Right lobe of liver (tissue), 4 donors: ENCODE data around the gene YTHDF1.

Experiments
- CTCF ChIP-seq, 4 donors: fragments of 200-600 bp in 3 of 4; fragments of 450-650 bp in 1 of 4; IDR thresholded peaks; one replicate each; pipeline versions ENCODE4 v1.5.1 to v1.8.0; 2016 to 2022; ENCODE audit warnings: antibody characterized with exemption in 4 of 4, mild to moderate bottlenecking in 2 of 4
- POLR2A ChIP-seq: fragments of 450-650 bp; IDR thresholded peaks from one replicate; pipeline ENCODE4 v1.6.1; 2017; ENCODE audit warnings: antibody characterized with exemption, mild to moderate bottlenecking
- donor health status: DM: no; HTN: no; CAD: no.
- donor health status: DM: no; HTN: no; CAD: no.
- donor health status: DM: no; HTN: yes; CAD: no.

GRCh38 chr20:63194007-63194796 is 21.7 kb downstream of the YTHDF1 start:
- no peak for TF ChIP-seq CTCF (IDR thresholded peaks at IDR 0.05)
- TF ChIP-seq POLR2A, result no peak
